A549 treated with Mapracorat at 1 μM for 4 hours (cell line): ENCODE measurements around the gene SLITRK1. TPM values are rescaled to one million over a fixed set of nuclear protein-coding genes. Genes with fewer than 3 reads are reported as not detected.

Source experiments
- total RNA-seq: library from RNA; stranded (reverse); fragments of 200-300 nt; extraction: Qiagen RNA extraction; gene quantifications from 5 replicates; pipeline ENCODE4 v1.2.3, GENCODE V29; 2022

The SLITRK1 gene, protein sequence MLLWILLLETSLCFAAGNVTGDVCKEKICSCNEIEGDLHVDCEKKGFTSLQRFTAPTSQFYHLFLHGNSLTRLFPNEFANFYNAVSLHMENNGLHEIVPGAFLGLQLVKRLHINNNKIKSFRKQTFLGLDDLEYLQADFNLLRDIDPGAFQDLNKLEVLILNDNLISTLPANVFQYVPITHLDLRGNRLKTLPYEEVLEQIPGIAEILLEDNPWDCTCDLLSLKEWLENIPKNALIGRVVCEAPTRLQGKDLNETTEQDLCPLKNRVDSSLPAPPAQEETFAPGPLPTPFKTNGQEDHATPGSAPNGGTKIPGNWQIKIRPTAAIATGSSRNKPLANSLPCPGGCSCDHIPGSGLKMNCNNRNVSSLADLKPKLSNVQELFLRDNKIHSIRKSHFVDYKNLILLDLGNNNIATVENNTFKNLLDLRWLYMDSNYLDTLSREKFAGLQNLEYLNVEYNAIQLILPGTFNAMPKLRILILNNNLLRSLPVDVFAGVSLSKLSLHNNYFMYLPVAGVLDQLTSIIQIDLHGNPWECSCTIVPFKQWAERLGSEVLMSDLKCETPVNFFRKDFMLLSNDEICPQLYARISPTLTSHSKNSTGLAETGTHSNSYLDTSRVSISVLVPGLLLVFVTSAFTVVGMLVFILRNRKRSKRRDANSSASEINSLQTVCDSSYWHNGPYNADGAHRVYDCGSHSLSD
- total RNA-seq = not detected in 5 replicates

DNA sequence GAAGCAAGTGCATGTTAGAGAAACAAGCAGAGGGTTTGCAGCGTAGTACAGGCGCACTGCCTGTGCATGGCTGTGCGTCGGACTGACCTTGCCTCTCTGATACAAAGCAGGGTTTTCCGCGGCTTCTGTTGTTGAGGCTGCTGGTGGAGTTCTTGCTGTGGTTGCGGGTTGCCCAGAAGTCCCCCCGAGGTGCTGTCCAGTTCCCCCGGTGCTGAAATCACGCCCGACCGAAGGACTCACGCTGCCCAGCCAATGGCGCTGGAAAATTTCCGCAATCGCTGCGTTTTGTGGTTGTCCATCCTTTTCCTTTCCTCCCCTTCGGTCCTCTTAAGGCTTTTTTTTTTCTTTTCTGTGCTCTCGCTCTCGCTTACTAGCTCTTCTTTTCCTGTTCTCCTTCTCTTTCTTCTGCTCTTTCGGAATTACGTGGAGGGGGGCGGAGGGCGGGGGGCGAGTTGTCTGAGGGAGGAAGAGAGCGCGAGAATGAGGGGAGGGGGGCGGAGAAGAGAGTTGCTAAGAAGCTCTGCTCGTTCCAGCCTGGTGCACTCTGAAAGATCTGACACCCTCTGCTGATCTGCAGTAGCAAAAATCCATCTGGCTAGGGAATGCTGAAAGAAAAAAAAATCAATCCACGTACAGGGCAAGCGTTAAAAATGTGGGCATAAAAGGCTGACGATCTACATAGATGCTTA is at the start of gene SLITRK1:
Gene SLITRK1 (minus strand): TSS at position 558 of the 689 bp plus-strand sequence. CDS start 967 bp downstream, outside the sequence.

